Left colon (tissue), 2 donors: ENCODE results near the gene INSM1. TPM values are rescaled to one million over a fixed set of nuclear protein-coding genes. Genes with fewer than 3 reads are reported as not detected.
"Not testable (repeated sequence)": the region's sequence is repeated elsewhere in the genome, so short reads cannot be mapped to it uniquely, and the experiment has no call there.

Experiments used
- ATAC-seq: fragments of 200-7000 bp; cut with Tn5 transposase; one replicate; pipeline ENCODE4 v1.9.1; 2020; ENCODE audit warnings: mild to moderate bottlenecking, moderate library complexity
- DNase-seq, 2 donors: peaks; one replicate each; pipeline ENCODE4 v3.0.0-alpha.2; 2020
- intact Hi-C, 2 donors: fragments of 100-400 bp; cut with DNase I in 1 of 2; cut with micrococcal nuclease in 1 of 2; formaldehyde crosslinking; loops; one replicate each; pipeline versions ENCODE4 v1.11.2 to v1.14.0; 2022; cut with DNase I, micrococcal nuclease
- long read RNA-seq: library from polyadenylated mRNA; unstranded; transcript quantifications from one replicate; pipeline ENCODE4 v2.0.0, GENCODE V29; 2021
- total RNA-seq, 2 donors: library from RNA; stranded (reverse); fragmentation: NEBNext Ultra II Directional; extraction: Animal tissue kit (Norgen Biotek cat#: 25700); gene quantifications; one replicate each; pipeline ENCODE4 v1.2.1, GENCODE V29; 2021
- donor health status: DM: no; HTN: no; CAD: no.
- donor health status: DM: yes; HTN: yes; CAD: no.

The INSM1 gene, protein sequence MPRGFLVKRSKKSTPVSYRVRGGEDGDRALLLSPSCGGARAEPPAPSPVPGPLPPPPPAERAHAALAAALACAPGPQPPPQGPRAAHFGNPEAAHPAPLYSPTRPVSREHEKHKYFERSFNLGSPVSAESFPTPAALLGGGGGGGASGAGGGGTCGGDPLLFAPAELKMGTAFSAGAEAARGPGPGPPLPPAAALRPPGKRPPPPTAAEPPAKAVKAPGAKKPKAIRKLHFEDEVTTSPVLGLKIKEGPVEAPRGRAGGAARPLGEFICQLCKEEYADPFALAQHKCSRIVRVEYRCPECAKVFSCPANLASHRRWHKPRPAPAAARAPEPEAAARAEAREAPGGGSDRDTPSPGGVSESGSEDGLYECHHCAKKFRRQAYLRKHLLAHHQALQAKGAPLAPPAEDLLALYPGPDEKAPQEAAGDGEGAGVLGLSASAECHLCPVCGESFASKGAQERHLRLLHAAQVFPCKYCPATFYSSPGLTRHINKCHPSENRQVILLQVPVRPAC
- total RNA-seq = 1 to 10 TPM; 4.5 to 5.5 TPM
- long read RNA-seq, partial matches to known transcripts = 0 of 1 reads
- long read RNA-seq, other reads (novel, unspliced or antisense) = 0 of 1 reads

DNA sequence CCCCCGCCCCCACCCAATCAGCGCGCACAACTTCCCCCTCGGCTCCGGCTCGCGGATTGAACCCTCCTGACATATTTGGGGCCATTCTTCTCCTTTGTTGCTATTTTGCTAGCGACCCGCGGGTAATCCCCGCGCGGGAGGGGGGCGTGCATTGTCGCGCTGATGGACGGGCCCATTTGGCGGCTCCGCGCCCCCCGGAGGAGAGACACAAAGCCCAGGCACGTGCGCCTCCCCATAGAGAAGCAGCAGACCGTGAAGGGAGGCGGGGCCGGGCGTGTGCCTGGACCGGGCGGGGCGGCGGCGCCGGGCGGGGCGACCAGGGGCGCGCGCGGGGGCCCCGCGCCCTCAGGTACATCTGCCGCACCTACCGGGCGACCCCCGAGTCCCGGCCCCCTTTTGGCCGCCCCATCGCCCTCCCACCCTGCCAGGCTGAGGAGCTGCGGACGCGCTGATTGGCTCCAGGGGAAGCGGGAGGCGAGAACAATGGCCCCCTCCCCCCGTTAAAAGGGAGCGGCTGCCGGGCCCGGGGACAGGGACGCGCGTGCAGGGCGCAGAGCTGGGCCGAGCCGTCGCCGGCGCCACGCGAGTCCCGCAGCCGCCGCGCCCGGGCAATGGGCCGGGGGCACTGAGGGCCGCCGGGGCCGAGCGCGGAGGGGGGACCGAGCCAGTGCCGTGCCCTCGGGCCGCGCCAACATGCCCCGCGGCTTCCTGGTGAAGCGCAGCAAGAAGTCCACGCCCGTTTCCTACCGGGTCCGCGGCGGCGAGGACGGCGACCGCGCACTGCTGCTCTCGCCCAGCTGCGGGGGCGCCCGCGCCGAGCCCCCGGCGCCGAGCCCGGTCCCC, at the start of gene INSM1:
TSS of gene INSM1 (plus strand) at position 530 of the 843 bp plus-strand sequence. CDS start at position 694, 164 bp downstream.
- ATAC-seq (peak; percentile 37), DNase-seq (peak in 1 of 2 donors; percentile 31)
- intact Hi-C loops = no loop called here

DNA sequence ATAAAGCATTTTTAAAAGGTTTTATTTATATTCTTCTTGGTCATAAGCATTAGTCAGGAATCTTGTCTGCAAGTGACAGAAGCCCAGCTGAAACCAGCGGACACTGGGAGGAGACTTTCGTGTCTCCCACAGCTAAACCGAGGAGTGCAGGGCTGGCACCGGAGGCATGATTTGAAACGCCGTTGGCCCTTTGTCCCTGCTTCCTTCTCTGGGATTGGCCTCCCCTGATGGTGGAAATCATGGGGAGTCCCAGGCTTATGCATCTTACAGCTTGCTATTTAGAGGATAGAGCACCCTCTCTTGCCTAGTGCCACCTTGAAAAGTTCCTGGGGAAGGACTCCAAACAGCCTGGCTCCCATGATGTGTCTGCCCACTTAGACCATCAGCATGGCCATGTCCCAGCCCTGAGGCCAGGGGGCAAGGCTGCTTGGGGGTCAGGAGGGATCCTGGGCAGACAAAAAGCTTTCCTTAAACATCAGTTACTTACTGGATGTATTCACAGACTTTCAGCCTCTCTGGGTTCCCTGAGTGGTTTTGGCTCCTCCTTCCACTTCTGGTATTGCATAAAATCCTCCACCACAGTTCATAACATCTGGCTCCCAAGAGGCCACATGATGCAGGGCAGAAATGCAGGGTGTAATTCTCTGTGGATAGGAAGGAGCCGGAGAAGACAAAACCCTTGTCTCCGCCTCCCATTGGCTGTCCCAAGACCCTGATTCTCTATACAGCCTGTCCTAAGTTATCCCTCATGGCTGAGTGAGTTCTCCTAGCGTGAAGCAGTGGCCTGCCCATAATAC, 49.3 kb upstream of the INSM1 start:
- no peak for DNase-seq
- no peak for ATAC-seq
- intact Hi-C loops = no loop called here

DNA sequence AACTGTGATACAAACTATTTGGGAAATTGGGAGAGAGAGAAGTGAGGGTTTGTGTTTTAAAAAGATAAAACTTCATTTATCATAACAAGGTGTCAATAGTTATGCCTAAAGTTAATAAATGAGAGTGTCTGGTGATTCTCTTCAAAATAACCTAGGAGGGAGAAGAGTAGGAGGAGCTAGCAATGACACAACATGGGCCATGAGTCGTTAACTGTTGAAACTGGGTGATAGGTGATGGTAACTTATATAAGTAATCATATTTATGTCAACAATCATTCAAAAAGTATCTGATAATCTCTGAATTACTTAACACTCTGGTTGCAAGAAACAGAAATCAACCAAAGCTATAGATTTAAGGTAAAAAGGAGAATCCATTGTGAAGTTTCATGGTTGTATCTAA, 46.8 kb upstream of the INSM1 start:
- ATAC-seq (no peak), DNase-seq (no peak)
- intact Hi-C loops = no loop called here

DNA sequence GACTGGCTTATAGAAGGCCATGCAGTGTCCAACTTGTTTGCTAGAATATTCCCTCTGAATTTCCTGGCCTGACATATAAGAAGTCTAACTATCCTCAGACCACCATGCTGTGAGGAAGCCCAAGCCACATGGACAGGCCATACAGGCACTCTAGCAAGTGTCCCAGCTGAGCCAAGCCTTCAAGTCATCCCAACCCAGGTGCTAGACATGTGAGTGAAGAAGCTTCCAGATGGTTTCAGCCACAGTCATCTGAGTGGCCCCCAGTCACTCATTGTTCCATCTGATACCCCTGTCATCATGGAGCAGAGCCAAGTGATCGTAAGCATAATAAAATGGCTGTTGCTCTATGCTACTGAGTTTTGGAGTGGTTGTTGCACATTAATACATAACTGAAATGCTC, 46.0 kb upstream of the INSM1 start:
- DNase-seq = no peak
- intact Hi-C loops = no loop called here
- ATAC-seq = no peak

DNA sequence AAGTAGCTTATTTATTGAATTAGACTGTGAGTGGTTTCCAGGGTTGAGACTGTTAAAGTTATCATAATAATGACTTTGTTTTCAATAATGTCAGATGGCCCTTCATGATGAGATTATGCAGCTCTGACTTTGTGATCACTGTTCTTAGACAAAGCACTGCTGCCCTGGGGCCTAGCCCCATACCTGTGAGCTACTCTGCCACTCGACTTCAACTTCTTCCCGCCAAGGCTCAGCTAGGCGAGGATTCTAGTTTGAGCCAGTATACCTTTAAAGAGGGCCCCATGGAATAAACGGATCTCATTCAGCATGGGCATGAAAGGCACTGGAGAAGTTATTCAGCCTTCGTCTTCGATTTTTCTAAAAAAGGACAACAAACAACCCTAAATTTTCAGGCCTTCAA, 45.0 kb upstream of the INSM1 start:
- ATAC-seq (no peak), DNase-seq (no peak)
- intact Hi-C loops = no loop called here

DNA sequence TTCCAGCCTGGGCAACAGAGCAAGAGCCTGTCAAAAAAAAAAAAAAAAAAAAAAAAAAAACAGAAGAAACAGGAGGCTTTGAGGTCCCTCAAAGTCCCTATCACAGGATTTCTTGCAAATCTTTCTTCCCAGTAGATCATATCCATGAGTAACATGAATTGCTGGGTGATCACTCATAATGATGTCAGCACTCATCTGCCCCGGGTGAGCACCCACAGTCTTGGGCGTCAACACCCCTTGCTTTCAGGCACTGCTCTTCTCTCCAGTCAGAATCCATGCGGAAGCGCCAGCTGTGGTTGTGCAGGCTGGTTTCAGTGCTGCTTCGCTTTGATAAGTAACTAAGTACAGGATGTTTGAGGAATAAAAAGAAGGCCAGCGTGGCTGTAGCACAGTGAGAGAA, 40.2 kb upstream of the INSM1 start:
- DNase-seq (no peak), ATAC-seq (no peak)
- intact Hi-C loops = no loop called here

DNA sequence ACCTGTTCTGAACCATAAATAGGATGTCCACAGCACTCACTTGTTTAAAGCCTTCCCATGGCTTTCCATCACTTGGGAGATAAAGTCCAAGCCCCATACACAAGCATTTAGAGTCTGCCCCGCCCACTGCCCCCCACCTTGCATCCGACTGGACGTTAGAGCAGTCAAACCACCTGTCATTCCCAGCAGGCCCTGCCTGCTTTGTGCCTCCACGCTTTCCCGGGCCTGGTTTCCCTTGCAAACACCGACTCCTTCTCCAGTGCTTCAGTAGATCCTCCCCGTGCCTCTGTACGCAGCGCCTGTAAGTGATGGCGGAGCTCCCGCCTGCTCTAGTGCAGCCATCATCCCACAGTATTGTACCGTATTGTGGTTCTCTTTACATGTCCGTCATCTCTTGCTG, 38.3 kb upstream of the INSM1 start:
- DNase-seq = no peak
- intact Hi-C loops = no loop called here
- ATAC-seq = no peak

DNA sequence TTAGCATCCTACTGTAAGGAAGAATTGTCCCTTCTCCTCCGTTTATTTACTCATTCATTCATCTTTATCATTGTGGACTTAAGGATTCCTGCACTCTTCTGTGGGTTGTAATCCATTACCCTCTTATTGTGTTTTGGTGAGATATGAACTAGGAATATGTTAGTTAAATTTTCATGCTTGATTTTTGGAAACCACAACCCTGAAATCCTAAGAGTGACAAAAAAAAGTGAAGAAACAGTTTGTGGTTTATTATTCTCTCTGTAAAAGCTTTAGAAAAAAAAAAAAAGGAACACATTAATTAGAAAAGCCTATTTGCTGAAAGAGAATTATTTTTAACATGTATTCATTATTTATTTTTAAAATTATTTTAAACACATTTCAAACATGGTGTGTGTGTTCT, 36.7 kb upstream of the INSM1 start:
- intact Hi-C loops = no loop called here
- ATAC-seq (no peak), DNase-seq (no peak)

DNA sequence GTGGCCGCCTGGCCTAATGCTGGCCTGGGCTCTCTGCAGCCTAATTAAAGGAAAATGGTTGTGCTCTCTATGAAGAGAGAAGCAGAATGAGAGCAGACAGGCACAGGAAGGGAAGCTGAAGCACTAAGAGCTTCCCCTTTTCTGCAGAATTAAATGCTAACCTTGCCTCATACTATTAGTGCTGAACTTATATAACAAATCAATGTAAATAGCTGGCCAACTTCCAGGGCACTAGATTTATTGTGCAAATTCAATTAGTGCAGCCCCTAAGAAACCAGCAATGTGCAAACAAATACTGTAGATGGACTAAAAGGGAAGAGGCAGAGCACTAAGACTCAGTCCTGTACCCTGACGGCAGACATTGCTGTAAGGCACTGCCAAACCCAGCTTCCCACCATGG, 36.1 kb upstream of the INSM1 start:
- intact Hi-C loops = no loop called here
- no peak for DNase-seq
- no peak for ATAC-seq

DNA sequence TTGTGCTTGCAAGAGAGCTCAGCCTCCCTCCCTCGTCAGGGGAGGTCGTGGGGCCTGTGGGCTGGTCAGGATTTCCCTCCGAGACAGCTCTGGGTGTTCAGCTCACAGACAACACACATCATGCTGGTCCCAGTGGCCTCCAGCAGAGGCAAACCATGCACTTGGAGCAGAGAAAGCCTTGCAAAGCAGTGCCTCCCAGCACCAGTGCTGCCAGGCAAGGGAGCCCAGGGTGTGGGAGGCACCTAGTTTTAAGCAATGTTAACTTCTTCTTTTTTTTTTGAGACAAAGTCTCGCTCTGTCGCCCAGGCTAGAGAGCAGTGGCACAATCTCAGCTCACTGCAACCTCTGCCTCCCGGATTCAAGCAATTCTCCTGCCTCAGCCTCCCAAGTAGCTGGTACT, 34.0 kb upstream of the INSM1 start:
- ATAC-seq (no peak), DNase-seq (no peak)
- intact Hi-C loops = no loop called here

DNA sequence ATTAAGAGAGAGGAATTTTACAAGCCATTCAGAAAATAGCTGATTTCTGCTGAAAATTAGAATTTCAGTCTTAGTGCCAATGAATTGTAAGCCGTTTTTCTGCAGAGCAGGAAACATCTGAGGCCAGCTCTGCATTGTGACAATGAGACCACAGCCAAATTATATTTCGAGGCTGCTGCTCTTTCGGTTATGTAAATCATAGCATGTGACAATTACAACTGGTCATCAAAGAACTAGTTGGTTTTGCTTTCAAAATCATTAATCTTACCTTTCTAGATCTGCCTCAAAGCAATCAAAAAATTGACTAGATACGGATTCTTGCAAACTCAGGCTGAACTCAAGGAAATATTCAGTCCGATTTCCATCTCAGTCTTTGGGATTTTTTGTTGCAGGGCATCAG, 33.4 kb upstream of the INSM1 start:
- intact Hi-C loops = no loop called here
- no peak for ATAC-seq
- no peak for DNase-seq

DNA sequence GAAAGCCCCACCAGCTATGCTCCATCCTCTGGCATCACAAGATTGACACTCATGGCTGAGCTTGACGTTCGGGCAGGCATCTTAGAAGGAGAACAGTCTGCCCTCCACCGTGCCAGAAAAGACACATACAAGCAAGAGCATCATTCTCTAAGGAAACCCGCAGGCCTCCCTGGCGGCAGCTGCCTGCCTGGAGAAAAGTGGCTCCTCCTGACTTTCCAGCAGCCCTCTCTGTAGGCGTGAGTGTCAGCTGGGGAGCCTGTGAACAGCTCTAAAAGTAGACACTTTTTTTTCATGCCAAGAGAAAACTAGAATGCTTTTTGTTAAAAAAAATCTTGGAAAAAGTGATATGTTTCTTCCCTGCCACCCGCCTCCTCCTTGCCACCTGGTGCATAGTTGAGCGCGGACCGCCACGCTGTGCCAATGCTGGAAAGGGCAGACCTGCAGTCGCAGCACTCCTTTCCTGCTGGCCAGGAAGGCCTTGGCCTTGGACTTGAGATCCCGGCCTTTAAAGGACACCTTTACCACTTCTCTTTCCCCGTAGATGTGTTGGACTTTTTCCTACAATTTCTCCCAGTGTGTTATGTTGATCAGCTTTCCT, 29.7 kb upstream of the INSM1 start:
- DNase-seq = no peak
- intact Hi-C loops = no loop called here
- no peak for ATAC-seq

DNA sequence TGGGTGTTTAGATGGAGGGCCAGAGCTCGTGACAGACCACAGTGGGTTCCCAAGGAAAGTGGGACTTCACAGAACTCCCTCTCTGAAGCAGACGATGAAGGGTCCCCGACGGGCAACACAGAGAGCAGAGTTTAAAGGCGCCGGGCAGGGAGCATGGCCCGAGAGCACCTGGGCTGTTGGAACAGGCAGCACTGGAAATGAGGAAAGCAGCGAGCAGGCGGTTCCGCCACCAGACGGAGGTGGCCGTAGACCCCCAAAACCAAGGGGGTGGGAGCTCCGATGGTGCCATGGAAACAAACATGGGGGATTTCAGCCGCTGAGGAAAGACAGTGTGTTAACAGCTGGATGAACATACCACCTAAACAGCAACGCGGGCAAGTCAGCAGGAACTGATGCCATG, 27.5 kb upstream of the INSM1 start:
- intact Hi-C loops = no loop called here
- no peak for DNase-seq

DNA sequence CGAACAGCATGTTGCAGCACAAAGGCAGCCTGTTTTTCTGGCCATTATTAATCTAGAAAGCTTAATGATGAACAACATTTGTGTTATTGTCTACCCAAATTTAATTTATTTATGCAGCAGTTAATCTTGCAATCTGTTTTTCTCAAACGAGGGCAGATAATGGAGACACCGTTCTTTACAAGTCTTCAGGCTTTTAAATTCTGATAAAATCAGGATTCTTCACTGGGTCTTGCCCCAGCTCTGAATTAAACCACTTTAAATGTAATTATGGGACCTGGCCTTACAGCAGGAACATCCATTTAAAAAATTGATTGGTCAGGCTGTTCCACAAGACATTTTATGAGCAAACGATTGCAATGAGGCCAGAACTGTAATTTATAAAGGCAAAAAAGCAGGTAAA, 26.5 kb upstream of the INSM1 start:
- ATAC-seq (no peak), DNase-seq (no peak)
- intact Hi-C loops = no loop called here

More for the DNA sequence above, 27.5 kb upstream of the INSM1 start:
- ATAC-seq = no peak

DNA sequence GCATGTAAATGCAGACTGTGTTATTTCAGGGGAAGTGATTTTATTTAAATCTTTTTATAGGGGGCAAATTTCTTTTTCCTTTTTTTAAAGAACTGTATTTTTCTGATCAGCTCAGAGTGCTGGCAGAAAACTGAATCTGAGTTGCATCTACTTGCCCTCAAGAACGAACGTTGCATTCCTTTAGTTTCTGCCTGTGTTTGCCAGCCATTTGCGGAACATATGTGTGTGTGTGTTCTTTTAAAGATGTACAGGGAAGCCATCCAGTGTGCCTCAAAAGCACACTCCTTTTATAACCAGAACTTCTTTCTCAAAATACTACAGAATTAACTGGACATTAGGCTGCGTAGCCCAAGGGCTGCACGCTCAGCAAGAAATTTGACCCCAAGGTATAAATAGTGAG, 25.8 kb upstream of the INSM1 start:
- no peak for ATAC-seq
- intact Hi-C loops = no loop called here
- DNase-seq = no peak

DNA sequence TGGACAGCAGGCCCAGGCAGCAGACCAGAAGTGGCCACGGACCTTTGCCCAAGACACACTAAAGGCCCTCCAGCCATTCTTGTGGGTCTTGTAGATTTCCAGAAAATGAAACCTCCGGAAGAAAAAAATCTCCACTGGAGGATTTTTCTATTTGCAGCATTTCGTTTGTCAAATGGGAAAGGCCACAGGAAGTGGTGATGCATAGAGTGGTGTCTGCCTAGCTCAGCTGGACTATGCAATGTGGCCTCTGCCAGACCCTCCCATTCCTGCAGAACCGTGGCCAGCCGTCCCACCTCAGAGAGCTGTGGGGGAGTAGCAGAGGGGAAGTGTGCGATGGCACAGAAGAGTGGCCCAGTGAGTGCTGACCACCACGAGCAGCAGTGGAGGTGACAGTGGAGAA, 24.0 kb upstream of the INSM1 start:
- intact Hi-C loops = no loop called here
- no peak for DNase-seq
- ATAC-seq = no peak

DNA sequence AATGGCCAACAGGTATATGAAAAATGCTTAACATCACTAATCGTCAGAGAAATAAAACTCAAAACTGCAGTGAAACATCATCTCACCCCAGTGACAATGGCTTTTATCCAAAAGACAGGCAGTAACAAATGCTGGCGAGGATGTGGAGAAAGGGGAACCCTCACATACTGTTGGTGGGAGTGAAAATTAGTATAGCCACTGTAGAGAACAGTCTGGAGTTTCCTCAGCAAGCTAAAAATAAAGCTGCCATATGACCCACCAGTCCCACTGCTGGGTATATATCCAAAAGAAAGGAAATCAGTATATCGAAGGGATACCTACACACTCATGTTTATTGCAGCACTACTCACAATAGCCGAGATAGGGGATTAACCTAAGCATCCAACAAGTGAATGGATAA, 23.4 kb upstream of the INSM1 start:
- intact Hi-C loops = no loop called here
- no peak for ATAC-seq
- DNase-seq = no peak

DNA sequence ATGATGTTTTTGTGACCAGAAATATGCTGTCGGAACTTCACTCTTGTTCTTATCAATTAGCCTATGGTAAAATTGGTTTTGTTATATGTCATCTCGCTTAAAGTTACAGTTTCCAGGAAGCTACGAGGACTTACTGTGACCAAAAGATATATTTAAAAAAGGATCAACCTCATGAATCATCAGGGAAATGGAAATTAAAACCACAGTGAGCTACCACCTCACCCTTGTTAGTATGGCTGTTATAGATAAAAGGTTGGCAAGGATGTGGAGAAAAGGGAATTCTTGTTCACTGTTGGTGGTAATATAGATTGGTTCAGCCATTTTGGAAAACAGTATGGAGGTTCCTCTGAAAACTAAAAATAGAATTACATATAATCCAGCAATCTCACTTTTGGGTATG, 14.3 kb upstream of the INSM1 start:
- intact Hi-C loops = no loop called here
- no peak for ATAC-seq
- no peak for DNase-seq

DNA sequence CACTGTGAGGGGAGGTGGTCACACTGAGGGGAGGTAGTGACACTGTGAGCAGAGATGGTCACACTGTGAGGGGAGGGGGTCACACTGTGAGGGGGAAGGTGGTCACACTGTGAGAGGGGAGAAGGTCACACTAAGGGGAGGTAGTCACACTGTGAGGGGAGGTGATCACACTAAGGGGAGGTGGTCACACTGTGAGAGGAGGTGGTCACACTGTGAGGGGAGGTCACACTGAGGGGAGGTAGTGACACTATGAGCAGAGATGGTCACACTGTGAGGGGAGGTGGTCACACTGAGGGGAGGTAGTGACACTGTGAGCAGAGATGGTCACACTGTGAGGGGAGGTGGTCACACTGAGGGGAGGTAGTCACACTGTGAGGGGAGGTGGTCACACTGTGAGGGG, 12.4 kb upstream of the INSM1 start:
- DNase-seq, intact Hi-C loops, ATAC-seq: not testable (repeated sequence)
